Keratinocyte (primary cell): ENCODE data around the gene TFEC.

Source experiments
- EZH2 ChIP-seq: IDR thresholded peaks from one replicate; pipeline ENCODE4 v1.6.1; 2012; ENCODE audit warnings: inconsistent platforms, mild to moderate bottlenecking, low read length, moderate library complexity
- TF ChIP-seq, protein P1 (sequence below), 3 experiments: IDR thresholded peaks in 1 of 3; conservative IDR thresholded peaks in 1 of 3; optimal IDR thresholded peaks in 1 of 3; 2 replicates in 2 of 3; 3 replicates in 1 of 3; pipeline versions ENCODE3 to v1.5.1; 2011; ENCODE audit warnings: low read length in 3 of 3, mild to moderate bottlenecking in 3 of 3, moderate library complexity in 2 of 3, control low read depth in 1 of 3, inconsistent platforms in 1 of 3; ENCODE audit not compliant: insufficient read depth in 2 of 3; ENCODE audit errors: extremely low read depth in 1 of 3

DNA sequence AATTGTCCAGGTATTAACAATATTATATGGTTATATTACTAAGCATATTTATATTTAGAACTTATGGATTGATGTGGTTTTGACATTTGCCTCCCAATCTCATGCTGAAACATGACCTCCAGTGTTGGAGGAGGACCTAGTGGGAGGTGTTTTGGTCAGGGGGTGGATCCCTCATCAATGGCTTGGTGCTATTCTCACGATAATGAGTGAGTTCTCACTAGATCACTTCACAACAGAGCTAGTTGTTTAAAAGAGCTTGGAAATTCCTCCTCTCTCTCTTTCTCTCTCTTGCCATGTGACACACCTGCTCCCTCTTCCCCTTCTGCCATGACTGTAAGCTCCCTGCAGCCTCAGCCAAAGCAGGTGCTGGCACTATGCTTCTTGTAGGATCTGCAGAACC lies 19.0 kb downstream of the TFEC start:
- TF ChIP-seq, protein P1, sequence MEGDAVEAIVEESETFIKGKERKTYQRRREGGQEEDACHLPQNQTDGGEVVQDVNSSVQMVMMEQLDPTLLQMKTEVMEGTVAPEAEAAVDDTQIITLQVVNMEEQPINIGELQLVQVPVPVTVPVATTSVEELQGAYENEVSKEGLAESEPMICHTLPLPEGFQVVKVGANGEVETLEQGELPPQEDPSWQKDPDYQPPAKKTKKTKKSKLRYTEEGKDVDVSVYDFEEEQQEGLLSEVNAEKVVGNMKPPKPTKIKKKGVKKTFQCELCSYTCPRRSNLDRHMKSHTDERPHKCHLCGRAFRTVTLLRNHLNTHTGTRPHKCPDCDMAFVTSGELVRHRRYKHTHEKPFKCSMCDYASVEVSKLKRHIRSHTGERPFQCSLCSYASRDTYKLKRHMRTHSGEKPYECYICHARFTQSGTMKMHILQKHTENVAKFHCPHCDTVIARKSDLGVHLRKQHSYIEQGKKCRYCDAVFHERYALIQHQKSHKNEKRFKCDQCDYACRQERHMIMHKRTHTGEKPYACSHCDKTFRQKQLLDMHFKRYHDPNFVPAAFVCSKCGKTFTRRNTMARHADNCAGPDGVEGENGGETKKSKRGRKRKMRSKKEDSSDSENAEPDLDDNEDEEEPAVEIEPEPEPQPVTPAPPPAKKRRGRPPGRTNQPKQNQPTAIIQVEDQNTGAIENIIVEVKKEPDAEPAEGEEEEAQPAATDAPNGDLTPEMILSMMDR (optimal IDR thresholded peaks at IDR 0.05 in 1 of 3, IDR thresholded peaks at IDR 0.05 in 1 of 3, conservative IDR thresholded peaks at IDR 0.05 in 1 of 3; ENCODE audit: extremely low read depth in 1 of 3, insufficient read depth in 2 of 3, low read length in 3 of 3) = no peak
- TF ChIP-seq EZH2 = no peak
